ENCODE measurements around the gene AKR1D1. TPM values are rescaled to one million over a fixed set of nuclear protein-coding genes. Genes with fewer than 3 reads are reported as not detected.

Gene AKR1D1
- total and polyA plus RNA-seq, 2 of the 13 experiments (the other 11 are each of a cell fraction or from before 2014, with no cell fraction given) = 6.9 to 37.0 TPM

DNA sequence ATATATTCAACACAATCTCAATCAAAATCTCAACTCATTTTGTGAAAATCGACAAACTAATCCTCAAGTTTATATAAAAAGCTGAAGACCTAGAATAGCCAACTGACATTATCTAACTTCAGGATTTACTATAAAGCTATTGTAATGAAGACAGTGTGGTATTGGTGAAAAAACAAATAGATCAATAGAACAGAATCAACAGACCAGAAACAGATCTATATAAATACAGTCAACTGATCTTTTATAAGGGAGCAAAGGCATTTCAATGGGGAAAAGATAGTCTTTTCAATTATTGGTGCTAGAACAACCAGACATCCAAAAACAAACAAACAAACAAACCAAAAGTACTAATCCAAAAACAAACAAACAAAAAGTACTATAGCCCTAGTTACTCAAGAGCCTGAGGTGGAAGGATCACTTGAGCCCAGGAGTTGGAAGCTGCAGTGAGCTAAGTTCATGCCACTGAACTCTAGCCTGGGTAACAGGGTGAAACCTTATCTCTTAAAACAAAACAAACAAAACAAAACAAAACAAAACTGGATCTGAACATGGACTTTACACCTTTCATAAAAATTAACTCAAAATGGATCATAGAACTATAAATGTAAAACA is 26.6 kb upstream of the AKR1D1 start (continued):
- no peak for TF ChIP-seq ZMYM3 (CRISPR knock-in tag; IDR thresholded peaks at IDR 0.05)
- no peak for TF ChIP-seq SMARCE1 (IDR thresholded peaks at IDR 0.05; ENCODE audit: borderline replicate concordance)
- TF ChIP-seq ZSCAN31 (CRISPR knock-in tag; IDR thresholded peaks at IDR 0.05; ENCODE audit: low read depth) = no peak
- TF ChIP-seq ZNF749 (CRISPR knock-in tag; IDR thresholded peaks at IDR 0.05; ENCODE audit: borderline replicate concordance) = peak; percentile 30; the same call in 1 of the 2 replicates
- no peak for TF ChIP-seq KLF12 (CRISPR knock-in tag; IDR thresholded peaks at IDR 0.05; ENCODE audit: borderline replicate concordance)
- TF ChIP-seq, protein P1, sequence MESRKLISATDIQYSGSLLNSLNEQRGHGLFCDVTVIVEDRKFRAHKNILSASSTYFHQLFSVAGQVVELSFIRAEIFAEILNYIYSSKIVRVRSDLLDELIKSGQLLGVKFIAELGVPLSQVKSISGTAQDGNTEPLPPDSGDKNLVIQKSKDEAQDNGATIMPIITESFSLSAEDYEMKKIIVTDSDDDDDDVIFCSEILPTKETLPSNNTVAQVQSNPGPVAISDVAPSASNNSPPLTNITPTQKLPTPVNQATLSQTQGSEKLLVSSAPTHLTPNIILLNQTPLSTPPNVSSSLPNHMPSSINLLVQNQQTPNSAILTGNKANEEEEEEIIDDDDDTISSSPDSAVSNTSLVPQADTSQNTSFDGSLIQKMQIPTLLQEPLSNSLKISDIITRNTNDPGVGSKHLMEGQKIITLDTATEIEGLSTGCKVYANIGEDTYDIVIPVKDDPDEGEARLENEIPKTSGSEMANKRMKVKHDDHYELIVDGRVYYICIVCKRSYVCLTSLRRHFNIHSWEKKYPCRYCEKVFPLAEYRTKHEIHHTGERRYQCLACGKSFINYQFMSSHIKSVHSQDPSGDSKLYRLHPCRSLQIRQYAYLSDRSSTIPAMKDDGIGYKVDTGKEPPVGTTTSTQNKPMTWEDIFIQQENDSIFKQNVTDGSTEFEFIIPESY (CRISPR knock-in tag; IDR thresholded peaks at IDR 0.05) = no peak
- no peak for TF ChIP-seq HOXD1 (CRISPR knock-in tag; IDR thresholded peaks at IDR 0.05)
- TF ChIP-seq ZFP62 (CRISPR knock-in tag; IDR thresholded peaks at IDR 0.05) = no peak
- TF ChIP-seq ZNF589 (CRISPR knock-in tag; conservative IDR thresholded peaks at IDR 0.05) = no peak
- no peak for TF ChIP-seq ZNF367 (CRISPR knock-in tag; IDR thresholded peaks at IDR 0.05; ENCODE audit: borderline replicate concordance)
- peak; percentile 58; the same call in 1 of the 2 replicates for TF ChIP-seq BCL6 (CRISPR knock-in tag; IDR thresholded peaks at IDR 0.05)
- TF ChIP-seq TBP (CRISPR knock-in tag; IDR thresholded peaks at IDR 0.05) = no peak
- peak; percentile 54; the same call in 1 of the 2 replicates for TF ChIP-seq ZNF337 (CRISPR knock-in tag; IDR thresholded peaks at IDR 0.05; ENCODE audit: borderline replicate concordance, low read depth)
- no peak for TF ChIP-seq FOXM1 (CRISPR knock-in tag; IDR thresholded peaks at IDR 0.05)
- TF ChIP-seq FOXA1 (IDR thresholded peaks at IDR 0.05) = peak; percentile 90
- TF ChIP-seq FOXA1 (CRISPR knock-in tag; IDR thresholded peaks at IDR 0.05) = peak; percentile 21; the same call in 1 of the 2 replicates
- TF ChIP-seq CREB1 (IDR thresholded peaks at IDR 0.05) = no peak
- peak; percentile 61 for TF ChIP-seq CREB1 (CRISPR knock-in tag; IDR thresholded peaks at IDR 0.05)
- TF ChIP-seq SKI (IDR thresholded peaks at IDR 0.05; ENCODE audit: partially characterized antibody) = peak; percentile 46
- peak; percentile 89; the same call in 1 of the 2 replicates for TF ChIP-seq NFIC (IDR thresholded peaks at IDR 0.05; ENCODE audit: low read length)
- TF ChIP-seq LBX2 (CRISPR knock-in tag; IDR thresholded peaks at IDR 0.05; ENCODE audit: borderline replicate concordance) = no peak
- no peak for TF ChIP-seq ZNF574 (CRISPR knock-in tag; IDR thresholded peaks at IDR 0.05)
- peak in 1 of 2 experiments; percentile 66; a peak in 1 of 4 replicates for TF ChIP-seq KLF16 (CRISPR knock-in tag; IDR thresholded peaks at IDR 0.05)
- TF ChIP-seq RELA (CRISPR knock-in tag; IDR thresholded peaks at IDR 0.05) = no peak
- no peak for TF ChIP-seq E2F5 (CRISPR knock-in tag; conservative IDR thresholded peaks at IDR 0.05)
- no peak for TF ChIP-seq XRCC5 (optimal IDR thresholded peaks at IDR 0.05; ENCODE audit: low read length)
- TF ChIP-seq MLLT10 (CRISPR knock-in tag; IDR thresholded peaks at IDR 0.05) = no peak

All from HepG2 (cell line).